ENCODE results near the gene ACAD10. TPM values are rescaled to one million over a fixed set of nuclear protein-coding genes. Genes with fewer than 3 reads are reported as not detected.

ACAD10 gene
- 11.0 and 29.8 TPM in 2 replicates for total RNA-seq

DNA sequence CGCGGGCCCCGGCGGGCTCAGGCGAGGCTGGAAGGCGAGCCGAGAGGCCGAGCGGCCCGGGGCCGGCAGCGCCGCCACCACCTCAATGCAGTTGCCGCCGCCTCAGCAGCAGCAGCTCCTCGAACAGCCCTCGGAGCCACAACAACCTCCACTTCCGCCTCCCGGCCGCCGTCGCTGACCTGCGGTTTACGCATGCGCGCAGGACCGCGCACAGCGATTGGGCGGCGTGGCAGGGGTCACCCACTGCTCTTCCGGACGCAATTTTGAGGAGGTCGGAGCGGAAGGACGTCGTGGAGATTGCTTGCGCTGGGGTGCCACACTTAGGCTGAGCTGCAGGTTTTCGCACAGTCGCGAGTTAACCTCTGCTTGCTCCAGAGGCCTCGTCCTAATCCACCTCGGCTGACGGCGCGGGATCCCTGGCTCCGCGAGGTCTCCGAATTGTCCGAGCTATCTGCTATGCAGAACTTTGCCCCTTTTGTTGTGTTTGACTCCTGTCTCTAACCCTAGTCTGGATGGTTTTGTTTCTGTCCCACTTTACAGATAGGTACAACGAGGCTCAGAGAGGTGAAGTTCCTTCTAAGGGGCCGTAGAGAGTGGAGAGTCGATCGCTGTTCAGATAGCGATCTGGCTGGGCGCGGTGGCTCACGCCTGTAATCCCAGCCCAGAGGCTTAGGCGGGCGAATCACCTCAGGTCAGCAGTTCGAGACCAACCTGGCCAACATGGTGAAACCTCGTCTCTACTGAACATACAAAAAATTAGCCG is at the start of gene ACAD10, which contains the start of gene BRAP:
Gene ACAD10 (plus strand): TSS at position 243 of the 763 bp plus-strand sequence. CDS start 6,657 bp downstream, outside the sequence.
Gene BRAP (minus strand): TSS at position 146 of the 763 bp plus-strand sequence. CDS start 164 bp downstream, outside the sequence.

DNA sequence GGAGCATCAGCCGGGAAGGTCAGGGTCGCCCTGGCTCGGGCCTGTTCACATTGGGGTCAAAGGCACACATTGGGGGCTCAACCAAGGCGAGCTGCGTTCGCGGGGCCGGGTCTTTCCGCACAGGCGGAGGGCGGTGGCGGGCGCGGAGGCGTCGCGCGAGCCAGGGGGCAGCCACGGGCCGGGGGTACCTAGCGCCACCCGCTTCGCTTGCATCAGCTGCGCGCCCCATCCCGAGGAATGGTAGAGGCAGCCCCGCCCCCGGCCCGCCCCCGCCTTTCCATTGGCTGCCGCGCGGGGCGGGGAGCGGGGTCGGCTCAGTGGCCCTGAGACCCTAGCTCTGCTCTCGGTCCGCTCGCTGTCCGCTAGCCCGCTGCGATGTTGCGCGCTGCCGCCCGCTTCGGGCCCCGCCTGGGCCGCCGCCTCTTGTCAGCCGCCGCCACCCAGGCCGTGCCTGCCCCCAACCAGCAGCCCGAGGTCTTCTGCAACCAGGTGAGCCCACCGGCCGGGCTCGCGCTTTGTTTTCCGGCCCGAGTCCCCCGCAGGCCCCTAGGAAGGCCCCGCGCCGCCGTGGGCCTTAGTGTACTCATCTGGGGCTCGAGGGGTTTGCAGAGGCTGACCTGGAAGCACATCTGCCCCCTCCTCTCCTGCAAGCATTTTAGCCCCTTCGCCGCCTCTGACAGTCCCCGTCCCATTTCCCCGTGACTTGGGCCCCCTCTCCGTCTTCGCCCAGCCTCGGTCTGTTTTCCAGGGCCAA is 80.9 kb downstream of the ACAD10 start, which contains the start of gene ALDH2:
Gene ALDH2 (plus strand): TSS at position 326 of the 754 bp plus-strand sequence. CDS start 50 bp downstream, at position 376.

Other genes starting within 250 kb of the ACAD10 start
- gene ATXN2, start 86.7 kb upstream of the ACAD10 start, total RNA-seq, result 23.7 and 48.4 TPM in 2 replicates
- gene BRAP, start 97 bp upstream of the ACAD10 start, total RNA-seq, result 11.6 and 22.1 TPM in 2 replicates
- 70.2 and 140 TPM in 2 replicates for gene ALDH2, start 80.9 kb downstream of the ACAD10 start, total RNA-seq
- 25.7 and 43.4 TPM in 2 replicates for gene MAPKAPK5, start 156.2 kb downstream of the ACAD10 start, total RNA-seq